Measurements from ENCODE around the gene ARMC5. TPM values are rescaled to one million over a fixed set of nuclear protein-coding genes. Genes with fewer than 3 reads are reported as not detected.
A peak's percentile ranks its signal among the peaks of the same experiment; 100 is the strongest.

ARMC5 gene
- total and polyA plus RNA-seq, 10 of the 15 experiments (the other 5 are each of a cell fraction or from before 2014, with no cell fraction given), result 0.06 to 13.2 (median 5.6) TPM

DNA sequence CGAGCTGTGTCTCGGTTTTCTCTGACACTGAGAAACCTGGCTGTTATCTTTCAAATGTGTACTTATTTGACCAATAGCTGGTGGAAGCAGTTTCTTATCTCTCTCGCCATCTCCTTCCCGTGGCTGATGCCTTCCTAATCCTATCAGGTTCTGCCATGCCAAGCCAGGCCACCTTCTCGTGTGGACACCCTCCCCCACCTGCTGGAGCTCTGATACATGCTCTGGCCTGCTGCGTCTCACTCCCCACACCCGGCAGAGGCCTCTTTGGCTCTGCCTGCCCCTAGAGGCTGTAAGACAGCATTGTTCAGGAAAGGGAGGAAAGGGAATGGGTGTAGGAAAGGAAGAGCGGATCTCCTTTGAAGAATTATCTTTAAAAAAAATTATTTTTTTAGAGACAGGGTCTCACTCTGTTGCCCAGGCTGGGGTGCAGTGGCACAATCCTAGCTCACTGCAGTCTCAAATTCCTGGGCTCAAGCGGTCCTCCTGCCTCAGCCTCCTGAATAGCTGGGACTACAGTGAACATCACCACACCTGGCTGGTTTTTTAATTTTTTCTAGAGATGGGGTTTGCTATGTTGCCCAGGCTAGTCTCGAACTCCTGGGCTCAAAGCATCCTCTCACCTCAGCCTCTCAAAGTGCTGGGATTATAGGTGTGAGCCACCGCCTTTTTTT is 7.5 kb upstream of the ARMC5 start:
- FAIRE-seq (no peak), DNase-seq (ENCODE audit: low read depth, low spot score) (no peak), ATAC-seq (peak; percentile 84)
- H3K4me2 ChIP-seq (ENCODE audit: control insufficient read depth, insufficient read depth), result no peak overlapping the region
- no peaks in the 10 kb centered on the region for H3K9me3 ChIP-seq (replicated peaks; ENCODE audit: control insufficient read depth, insufficient read depth, low read length)
- in situ Hi-C loops (cut with MboI) (no loop called here), intact Hi-C loops (cut with micrococcal nuclease; ENCODE audit: unreplicated experiment) (no loop called here)
- RAD21 ChIA-PET (ENCODE audit: unreplicated experiment), result interaction anchor here (1.2 kb wide), 1 partner anchor 415 kb away, joined by 3 read pairs; no protein-coding TSS in a partner anchor
- no peak overlapping the region for H2AFZ ChIP-seq (ENCODE audit: control insufficient read depth, low read depth, low read length)
- H3K4me3 ChIP-seq, result no peak overlapping the region
- H3K27me3 ChIP-seq (replicated peaks in 1 of 2; ENCODE audit: control insufficient read depth in 2 of 2, insufficient read depth in 2 of 2, low read length in 1 of 2), result no peaks in the 10 kb centered on the region
- H3K36me3 ChIP-seq (ENCODE audit: control insufficient read depth in 2 of 2, insufficient read depth in 2 of 2, low read length in 1 of 2), result no peaks in the 10 kb centered on the region
- H3K27ac ChIP-seq (ENCODE audit: control insufficient read depth, insufficient read depth), result no peak overlapping the region
- peaks cover 5% of the 10 kb centered on the region; the same call in 1 of the 2 replicates for H4K20me1 ChIP-seq (ENCODE audit: control insufficient read depth, insufficient read depth)
- no TSS peak for BruUV-seq (replicated peaks)
- H3K9ac ChIP-seq (ENCODE audit: control insufficient read depth, insufficient read depth, low read length), result no peak overlapping the region
- SMC1A ChIA-PET (ENCODE audit: uncharacterized antibody, unreplicated experiment), result interaction anchor here (0.8 to 1.6 kb wide), 4 partner anchors 9 to 67 kb away, joined by 3 to 5 read pairs (median 4); no protein-coding TSS in a partner anchor
- TF ChIP-seq IKZF1 (conservative IDR thresholded peaks at IDR 0.05), result 0 out of 2 replicates have a peak, but pooled peaks have one; percentile 14
- TF ChIP-seq CTCF (IDR thresholded peaks at IDR 0.05 in 2 of 3, conservative IDR thresholded peaks at IDR 0.05 in 1 of 3; ENCODE audit: control insufficient read depth in 2 of 3, extremely low read depth in 1 of 3, insufficient read depth in 1 of 3, low read depth in 3 of 3, low read length in 3 of 3), result peak; percentile 21 to 55 (median 48)
- peak; percentile 20; the same call in 1 of the 2 replicates for TF ChIP-seq RAD21 (IDR thresholded peaks at IDR 0.05; ENCODE audit: insufficient read depth, low read depth, low read length)
- TF ChIP-seq KDM1A (IDR thresholded peaks at IDR 0.05; ENCODE audit: borderline replicate concordance), result no peak
- TF ChIP-seq IKZF2 (IDR thresholded peaks at IDR 0.05), result 0 out of 4 replicates have a peak, but pooled peaks of 1 of the 2 experiments have one; percentile 42
- TF ChIP-seq YBX1 (IDR thresholded peaks at IDR 0.05), result no peak
- H3K4me1 ChIP-seq (ENCODE audit: control insufficient read depth, insufficient read depth, low read length), result peaks cover 8% of the 10 kb centered on the region
- POLR2A ChIA-PET, result no interaction called here
- peaks cover 12% of the 10 kb centered on the region for H3K79me2 ChIP-seq (ENCODE audit: control insufficient read depth, insufficient read depth, low read length)
- WGBS (ENCODE audit: insufficient coverage, insufficient replicate concordance, low lambda C conversion rate, missing lambda C conversion rate), result 74% methylated on average over 11 of the region's 11 CpGs
- CTCF ChIA-PET, result interaction anchor here (0.7 to 3.0 kb wide), 8 partner anchors 9 to 524 kb away, joined by 3 to 11 read pairs (median 3); partner anchors contain the start of genes KAT8 and ZNF843

Measured in GM12878 (cell line).